OCI-LY3 (cell line): Measurements from ENCODE around the gene LTBP3.
"Not testable (repeated sequence)": the region's sequence is repeated elsewhere in the genome, so short reads cannot be mapped to it uniquely, and the experiment has no call there.

Experiments
- EZH2phosphoT487 ChIP-seq: fragments of 200-600 bp; shearing (Covaris generic); IDR thresholded peaks from 2 replicates; pipeline ENCODE4 v1.6.1; 2018; ENCODE audit warnings: antibody characterized with exemption, mixed run types, low read depth
- TF ChIP-seq, protein P1 (sequence below): fragments of 200-600, 300-600 bp; sonication (generic); IDR thresholded peaks from 2 replicates; pipeline ENCODE4 v1.5.1; 2014; ENCODE audit warnings: antibody characterized with exemption, low read length, low read depth

DNA sequence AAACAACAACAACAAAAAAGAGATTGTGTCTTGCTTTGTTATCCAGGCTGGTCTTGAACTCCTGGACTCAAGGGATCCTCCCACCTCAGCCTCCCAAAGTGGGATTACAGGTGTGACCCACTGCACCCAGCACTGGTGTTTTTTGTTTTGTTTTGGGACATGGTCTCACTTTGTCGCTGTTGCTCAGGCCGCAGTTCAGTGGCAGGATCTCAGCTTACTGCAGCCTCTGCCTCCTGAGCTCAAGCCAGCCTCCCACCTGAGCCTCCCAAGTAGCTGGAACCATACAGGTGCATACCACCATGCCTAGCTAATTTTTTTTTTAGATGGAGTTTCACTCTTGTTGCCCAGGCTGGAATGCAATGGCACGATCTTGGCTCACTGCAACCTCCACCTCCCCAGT, 45.8 kb downstream of the LTBP3 start:
- TF ChIP-seq, protein P1, sequence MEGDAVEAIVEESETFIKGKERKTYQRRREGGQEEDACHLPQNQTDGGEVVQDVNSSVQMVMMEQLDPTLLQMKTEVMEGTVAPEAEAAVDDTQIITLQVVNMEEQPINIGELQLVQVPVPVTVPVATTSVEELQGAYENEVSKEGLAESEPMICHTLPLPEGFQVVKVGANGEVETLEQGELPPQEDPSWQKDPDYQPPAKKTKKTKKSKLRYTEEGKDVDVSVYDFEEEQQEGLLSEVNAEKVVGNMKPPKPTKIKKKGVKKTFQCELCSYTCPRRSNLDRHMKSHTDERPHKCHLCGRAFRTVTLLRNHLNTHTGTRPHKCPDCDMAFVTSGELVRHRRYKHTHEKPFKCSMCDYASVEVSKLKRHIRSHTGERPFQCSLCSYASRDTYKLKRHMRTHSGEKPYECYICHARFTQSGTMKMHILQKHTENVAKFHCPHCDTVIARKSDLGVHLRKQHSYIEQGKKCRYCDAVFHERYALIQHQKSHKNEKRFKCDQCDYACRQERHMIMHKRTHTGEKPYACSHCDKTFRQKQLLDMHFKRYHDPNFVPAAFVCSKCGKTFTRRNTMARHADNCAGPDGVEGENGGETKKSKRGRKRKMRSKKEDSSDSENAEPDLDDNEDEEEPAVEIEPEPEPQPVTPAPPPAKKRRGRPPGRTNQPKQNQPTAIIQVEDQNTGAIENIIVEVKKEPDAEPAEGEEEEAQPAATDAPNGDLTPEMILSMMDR: not testable (repeated sequence)
- TF ChIP-seq EZH2phosphoT487: not testable (repeated sequence)
